Limb (tissue), 2 donors: ENCODE measurements around the gene IFIT1B.
A peak's percentile ranks its signal among the peaks of the same experiment; 100 is the strongest.
"Not testable (repeated sequence)": the region's sequence is repeated elsewhere in the genome, so short reads cannot be mapped to it uniquely, and the experiment has no call there.

Experiments used
- DNase-seq, 2 donors: peaks; one replicate each; pipeline ENCODE4 v3.0.0-alpha.2; 2016; ENCODE audit errors: extremely low spot score in 2 of 2

The IFIT1B gene

GRCh38 chr10:89377705-89378637, at the start of gene IFIT1B:
Gene IFIT1B (plus strand): TSS chr10:89378056. CDS start chr10:89378136, 80 bp downstream.
- no peak for DNase-seq

- DNase-seq = no peak
Measured at GRCh38 chr10:89329151-89329550, 48.7 kb upstream of the IFIT1B start.

GRCh38 chr10:89330014-89330413, 47.8 kb upstream of the IFIT1B start:
- not testable (repeated sequence) for DNase-seq

- DNase-seq = no peak
Measured at GRCh38 chr10:89330537-89331212, 47.2 kb upstream of the IFIT1B start.

DNA sequence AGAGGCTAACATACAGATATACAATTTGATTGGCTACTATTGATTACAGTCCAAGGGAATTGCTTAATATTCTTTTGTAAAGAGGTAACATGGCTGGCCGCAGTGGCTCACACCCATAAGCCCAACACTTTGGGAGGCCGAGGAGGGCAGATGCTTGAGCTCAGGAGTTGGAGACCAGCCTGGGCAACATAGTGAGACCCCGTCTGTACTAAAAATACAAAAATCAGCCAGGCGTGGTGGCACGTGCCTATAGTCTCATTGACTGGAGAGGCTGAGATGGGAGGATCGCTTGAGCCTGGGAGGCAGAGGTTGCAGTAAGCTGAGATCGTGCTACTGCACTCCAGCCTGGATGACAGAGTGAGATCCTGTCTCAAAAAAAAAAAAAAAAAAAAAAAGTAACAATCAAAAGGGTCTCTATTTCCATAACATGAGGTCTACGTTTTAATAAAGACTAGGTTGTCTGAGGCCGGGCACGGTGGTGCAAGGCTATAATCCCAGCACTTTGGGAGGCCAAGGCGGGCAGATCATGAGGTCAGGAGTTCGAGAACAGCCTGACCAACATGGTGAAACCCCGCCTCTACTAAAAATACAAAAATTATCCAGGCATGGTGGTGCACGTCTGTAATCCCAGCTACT, 46.3 kb upstream of the IFIT1B start:
- not testable (repeated sequence) for DNase-seq

GRCh38 chr10:89332123-89332633, 45.7 kb upstream of the IFIT1B start:
- DNase-seq = peak in 1 of 2 donors; percentile 59

GRCh38 chr10:89335226-89335625, 42.6 kb upstream of the IFIT1B start:
- no peak for DNase-seq

- DNase-seq = no peak
Measured at GRCh38 chr10:89336241-89336640, 41.6 kb upstream of the IFIT1B start.

- no peak for DNase-seq
Measured at GRCh38 chr10:89337484-89337883, 40.4 kb upstream of the IFIT1B start.

DNA sequence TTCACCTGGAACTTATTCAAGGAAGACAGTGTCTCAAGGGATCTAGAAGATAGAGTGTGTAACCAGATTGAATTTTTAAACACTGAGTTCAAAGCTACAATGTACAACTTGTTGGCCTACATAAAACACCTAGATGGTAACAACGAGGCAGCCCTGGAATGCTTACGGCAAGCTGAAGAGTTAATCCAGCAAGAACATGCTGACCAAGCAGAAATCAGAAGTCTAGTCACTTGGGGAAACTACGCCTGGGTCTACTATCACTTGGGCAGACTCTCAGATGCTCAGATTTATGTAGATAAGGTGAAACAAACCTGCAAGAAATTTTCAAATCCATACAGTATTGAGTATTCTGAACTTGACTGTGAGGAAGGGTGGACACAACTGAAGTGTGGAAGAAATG, 39.1 kb upstream of the IFIT1B start:
- no peak for DNase-seq

- DNase-seq = no peak
Measured at GRCh38 chr10:89339875-89340274, 38.0 kb upstream of the IFIT1B start.

GRCh38 chr10:89341649-89342048, 36.2 kb upstream of the IFIT1B start:
- DNase-seq = no peak

- DNase-seq = no peak
Measured at GRCh38 chr10:89342206-89342958, 35.5 kb upstream of the IFIT1B start.

- DNase-seq = no peak
Measured at GRCh38 chr10:89343089-89343767, 34.6 kb upstream of the IFIT1B start.

DNA sequence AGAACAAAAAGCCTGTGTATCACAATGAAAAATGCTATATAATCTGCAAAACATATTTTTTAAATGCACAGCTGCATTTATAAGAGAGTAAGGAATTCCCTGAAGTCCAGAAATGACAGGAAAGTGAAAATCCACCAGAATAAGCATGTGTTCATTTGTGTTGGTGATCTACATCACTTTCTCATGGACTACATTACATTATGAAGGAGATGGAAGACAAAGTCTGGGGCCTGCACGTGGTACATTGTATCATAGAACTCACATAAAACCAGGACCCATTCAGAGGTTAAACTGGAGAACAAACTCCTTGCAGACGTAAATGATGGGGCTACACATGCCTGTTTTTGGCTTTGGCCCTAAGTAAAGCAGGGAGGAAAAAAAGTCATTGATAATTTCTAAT, 33.7 kb upstream of the IFIT1B start:
- DNase-seq = no peak

DNA sequence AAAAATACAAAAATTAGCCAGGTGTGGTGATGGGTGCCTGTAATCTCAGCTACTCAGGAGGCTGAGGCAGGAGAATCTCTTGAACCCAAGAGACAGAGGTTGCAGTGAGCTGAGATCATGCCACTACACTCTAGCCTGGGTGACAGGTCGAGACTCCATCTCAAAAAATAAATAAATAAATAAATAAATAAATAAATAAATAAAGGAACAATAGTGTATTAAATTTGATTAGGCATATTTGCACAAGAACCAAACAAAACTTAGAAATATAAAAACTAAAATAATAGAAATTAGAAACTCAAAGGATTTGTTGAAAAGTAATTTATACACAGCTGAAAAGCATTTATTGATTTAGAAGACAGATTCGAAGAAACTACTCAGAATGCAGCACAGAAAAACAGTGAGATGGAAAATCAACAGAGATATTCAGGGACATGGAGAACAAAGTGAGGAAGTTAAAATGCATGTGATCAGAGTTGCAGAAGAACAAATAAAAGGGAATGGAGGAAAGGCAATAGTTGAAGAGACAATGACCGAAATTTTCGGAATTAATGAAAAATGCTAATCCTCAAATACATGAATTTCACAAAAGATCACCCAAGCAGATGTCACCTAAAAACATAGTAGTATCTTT, 32.4 kb upstream of the IFIT1B start:
- no peak for DNase-seq

- no peak for DNase-seq
Measured at GRCh38 chr10:89346405-89347254, 31.2 kb upstream of the IFIT1B start.

GRCh38 chr10:89347701-89348457, 30.0 kb upstream of the IFIT1B start:
- DNase-seq = no peak
